GM18502 (cell line): ENCODE data around the gene RANBP17.

ENCODE experiments used
- ATAC-seq: cut with Tn5 transposase; IDR thresholded peaks from one replicate; pipeline ENCODE4 v1.9.1; 2021; ENCODE audit warnings: mild to moderate bottlenecking; ENCODE audit not compliant: unreplicated experiment, poor library complexity

The RANBP17 gene

DNA sequence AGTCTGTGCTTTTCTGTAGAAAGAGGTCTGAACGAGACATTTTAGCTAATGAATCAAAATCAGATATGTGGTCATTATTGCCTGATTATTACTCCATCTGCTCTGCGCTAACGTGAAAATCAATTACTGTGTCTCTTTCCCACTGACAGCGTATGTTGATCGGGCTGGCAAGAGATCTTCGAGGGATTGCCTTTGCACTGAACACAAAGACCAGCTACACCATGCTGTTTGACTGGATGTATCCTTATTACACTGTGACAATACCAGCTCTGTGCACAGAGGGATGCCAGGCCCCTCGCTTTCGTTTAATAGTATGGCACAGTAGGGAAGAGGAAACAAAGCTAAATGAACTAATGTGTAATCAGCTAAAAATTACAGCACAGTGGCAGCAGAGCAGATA lies 343.6 kb downstream of the RANBP17 start:
- no peak for ATAC-seq

GRCh38 chr5:171207256-171207847 lies 345.5 kb downstream of the RANBP17 start:
- no peak for ATAC-seq

GRCh38 chr5:171221916-171222315 lies 360.1 kb downstream of the RANBP17 start:
- ATAC-seq: no peak

GRCh38 chr5:171223927-171224326 lies 362.1 kb downstream of the RANBP17 start:
- no peak for ATAC-seq

GRCh38 chr5:171226096-171226754 lies 364.4 kb downstream of the RANBP17 start:
- ATAC-seq: no peak

- no peak for ATAC-seq
Measured at GRCh38 chr5:171226864-171227263, 365.0 kb downstream of the RANBP17 start.

DNA sequence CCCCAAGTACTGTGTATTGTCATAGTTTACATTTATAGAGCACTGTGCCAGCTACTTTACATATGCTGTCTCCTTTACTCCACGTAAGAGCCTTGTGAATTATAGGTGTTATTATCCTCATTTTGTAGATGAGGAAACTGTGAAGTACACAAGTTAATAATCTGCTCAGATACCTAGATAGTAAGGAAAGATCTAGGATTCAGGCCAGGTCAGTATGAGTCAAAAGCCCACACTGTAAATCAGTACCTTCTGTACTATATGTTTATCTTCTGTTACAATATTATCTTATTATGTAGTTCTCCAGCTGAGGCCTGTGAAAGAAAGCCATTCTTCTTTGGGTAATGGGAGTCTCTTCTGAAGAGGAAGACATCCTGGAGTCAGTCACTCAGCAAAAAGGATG lies 374.8 kb downstream of the RANBP17 start:
- ATAC-seq: no peak

GRCh38 chr5:171242521-171242920 lies 380.7 kb downstream of the RANBP17 start:
- no peak for ATAC-seq

GRCh38 chr5:171246231-171246630 lies 384.4 kb downstream of the RANBP17 start:
- no peak for ATAC-seq

DNA sequence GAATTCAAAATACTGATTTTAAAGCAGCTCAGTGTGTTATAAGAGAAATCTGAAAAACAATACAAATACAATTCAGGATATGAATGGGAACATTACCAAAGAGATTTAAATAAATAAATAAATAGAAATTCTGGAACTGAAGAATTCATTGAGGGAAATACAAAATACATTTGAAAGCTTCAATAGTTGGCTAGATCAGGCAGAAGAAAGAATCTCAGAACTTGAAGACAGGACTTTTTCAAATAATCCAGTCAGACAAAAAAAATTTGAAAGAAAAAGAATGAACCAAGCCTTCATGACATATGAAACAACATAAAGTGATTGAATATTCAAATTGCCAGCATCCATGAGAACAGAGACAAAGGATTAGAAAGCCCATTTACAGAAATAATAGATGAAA lies 387.6 kb downstream of the RANBP17 start:
- no peak for ATAC-seq

GRCh38 chr5:171250738-171251137 lies 388.9 kb downstream of the RANBP17 start:
- no peak for ATAC-seq

- ATAC-seq: no peak
Measured at GRCh38 chr5:171251519-171251918, 389.7 kb downstream of the RANBP17 start.

DNA sequence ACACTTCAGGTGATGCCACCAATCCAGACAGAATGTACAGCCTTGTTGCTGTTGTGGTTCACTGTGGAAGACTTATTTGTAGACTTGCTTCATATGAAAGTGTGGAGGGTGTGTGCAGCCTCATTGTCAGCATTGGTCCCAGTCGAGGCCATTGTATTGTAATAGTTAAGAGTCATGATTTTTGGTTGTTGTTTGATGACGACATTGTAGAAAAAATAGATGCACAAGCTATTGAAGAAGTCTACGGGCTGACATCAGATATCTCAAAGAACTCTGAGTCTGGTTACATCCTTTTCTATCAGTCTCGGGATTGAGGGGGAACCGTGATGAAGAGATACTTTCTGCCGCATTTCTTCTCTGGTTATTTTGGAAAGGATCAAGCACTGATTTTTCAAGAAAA lies 390.9 kb downstream of the RANBP17 start:
- no peak for ATAC-seq

GRCh38 chr5:171258737-171259415 lies 397.1 kb downstream of the RANBP17 start:
- no peak for ATAC-seq

GRCh38 chr5:171261361-171261760 lies 399.5 kb downstream of the RANBP17 start:
- no peak for ATAC-seq

GRCh38 chr5:171261904-171262303 lies 400.1 kb downstream of the RANBP17 start:
- no peak for ATAC-seq

DNA sequence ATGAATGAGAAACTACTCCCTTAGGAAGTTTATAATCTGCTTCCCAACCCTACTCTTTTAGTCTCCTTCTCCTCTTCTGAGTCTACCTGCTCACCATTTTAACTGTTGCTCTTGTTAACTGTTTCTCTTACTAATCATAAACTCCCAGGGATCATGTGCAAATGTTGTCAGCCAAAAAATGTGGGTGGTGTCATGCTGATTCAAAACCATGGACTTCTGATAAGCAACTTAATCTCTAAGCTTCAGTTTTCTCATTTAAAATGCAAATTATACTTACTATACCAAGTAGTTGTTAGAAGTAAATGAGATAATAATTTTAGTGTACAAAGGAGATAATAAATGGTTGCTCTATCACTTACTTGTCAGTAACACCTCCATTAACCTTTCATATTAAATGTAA lies 401.4 kb downstream of the RANBP17 start:
- no peak for ATAC-seq

GRCh38 chr5:171264843-171265242 lies 403.0 kb downstream of the RANBP17 start:
- no peak for ATAC-seq

GRCh38 chr5:171268700-171269620 lies 407.1 kb downstream of the RANBP17 start:
- no peak for ATAC-seq

- ATAC-seq: no peak
Measured at GRCh38 chr5:171269717-171270116, 407.9 kb downstream of the RANBP17 start.

- no peak for ATAC-seq
Measured at GRCh38 chr5:171270136-171270535, 408.3 kb downstream of the RANBP17 start.
